HepG2 (cell line): Measurements from ENCODE around the gene LYRM4. TPM values are rescaled to one million over a fixed set of nuclear protein-coding genes. Genes with fewer than 3 reads are reported as not detected.

Source experiments
- ATAC-seq: fragments of 200-7000 bp; cut with Tn5 transposase; 3 replicates; pipeline ENCODE4 v1.9.1; 2020; ENCODE audit warnings: mild to moderate bottlenecking, moderate library complexity
- BruUV-seq: library from RNA; stranded (reverse); fragments of 400-500 nt; replicated peaks from 2 replicates; lab custom pipeline; 2021; lab: Mats Ljungman, UMichigan
- CTCF ChIA-PET: fragments of 300-600 bp; formaldehyde crosslinking; extraction: SDS; loops from one replicate; lab custom pipeline; 2021; ENCODE audit warnings: low total read pairs, inconsistent platforms, low intra/inter-chr PET ratio; lab: Yijun Ruan, JAX
- POLR2A ChIA-PET: fragments of 350-600 bp; sonication (Branson Sonifier 250); formaldehyde crosslinking; loops from one replicate; lab custom pipeline; 2020; ENCODE audit warnings: antibody characterized with exemption, inconsistent platforms; lab: Yijun Ruan, JAX
- DNase-seq: peaks from one replicate; pipeline ENCODE4 v3.0.0-alpha.2; 2015; ENCODE audit warnings: low spot score
- FAIRE-seq: peaks from 3 replicates; lab custom pipeline; 2011; peaks lifted over from hg19 to GRCh38; lab: Jason Lieb, UNC
- H2AFZ ChIP-seq: one replicate; pipeline ENCODE4 v1.6.1; 2011; ENCODE audit warnings: low read length, inconsistent platforms
- H3K27ac ChIP-seq: fragments of 300-600 bp; 3 replicates; pipeline ENCODE4 v1.8.0; 2011; ENCODE audit warnings: mixed run types, mild to moderate bottlenecking, mixed read lengths, low read length, inconsistent platforms; ENCODE audit not compliant: insufficient read depth; ENCODE audit errors: extremely low read length
- H3K27me3 ChIP-seq, 2 experiments: fragments of 200-600 bp in 1 of 2; 2 replicates in 1 of 2; 3 replicates in 1 of 2; pipeline versions ENCODE4 v1.6.0 to v1.8.0; 2011; ENCODE audit warnings: low read length in 2 of 2, mild to moderate bottlenecking in 2 of 2, moderate library complexity in 2 of 2, inconsistent platforms in 1 of 2; ENCODE audit not compliant: insufficient read depth in 2 of 2, control insufficient read depth in 1 of 2
- H3K36me3 ChIP-seq, 2 experiments: fragments of 200-600 bp in 1 of 2; replicated peaks in 1 of 2; 2 replicates in 1 of 2; 3 replicates in 1 of 2; pipeline versions ENCODE4 v1.5.1 to v1.8.0; 2011; ENCODE audit warnings: low read length in 2 of 2, inconsistent platforms in 1 of 2; ENCODE audit not compliant: insufficient read depth in 2 of 2, control insufficient read depth in 1 of 2
- H3K4me1 ChIP-seq: 2 replicates; pipeline ENCODE4 v1.5.1; 2012; ENCODE audit warnings: low read length, inconsistent platforms; ENCODE audit not compliant: insufficient read depth
- H3K4me2 ChIP-seq: 2 replicates; pipeline ENCODE4 v1.6.0; 2011; ENCODE audit warnings: low read depth, low read length, inconsistent platforms
- H3K4me3 ChIP-seq, 3 experiments: fragments of 200-600 bp in 1 of 3; sonication (generic), shearing (Covaris generic) in 1 of 3; replicated peaks in 1 of 3; 2 replicates each; pipeline ENCODE4 v1.5.1; 2011 to 2016; ENCODE audit warnings: low read length in 3 of 3, inconsistent platforms in 2 of 3, low read depth in 2 of 3, mild to moderate bottlenecking in 2 of 3, control low read depth in 1 of 3, mixed read lengths in 1 of 3; ENCODE audit not compliant: insufficient read depth in 1 of 3
- H3K79me2 ChIP-seq: one replicate; pipeline ENCODE4 v1.6.1; 2011; ENCODE audit warnings: low read length, inconsistent platforms; ENCODE audit not compliant: insufficient read depth
- H3K9ac ChIP-seq: 2 replicates; pipeline ENCODE4 v1.6.0; 2011; ENCODE audit warnings: mild to moderate bottlenecking, low read depth, low read length, inconsistent platforms; ENCODE audit not compliant: insufficient read depth
- H3K9me3 ChIP-seq: 2 replicates; pipeline ENCODE4 v1.5.1; 2012; ENCODE audit warnings: mild to moderate bottlenecking, low read length
- H4K20me1 ChIP-seq: 2 replicates; pipeline ENCODE4 v1.6.0; 2011; ENCODE audit warnings: inconsistent platforms, mild to moderate bottlenecking, low read length, moderate library complexity; ENCODE audit not compliant: insufficient read depth
- CEBPB ChIP-seq: IDR thresholded peaks from 2 replicates; pipeline ENCODE4 v1.6.1; 2011; ENCODE audit warnings: low read depth, low read length, improper control_type of control experiment, borderline replicate concordance
- KLF15 ChIP-seq: sonication (generic); formaldehyde crosslinking; IDR thresholded peaks from 2 replicates; pipeline ENCODE4 v1.8.1; 2023; ENCODE audit warnings: borderline replicate concordance, mild to moderate bottlenecking, inconsistent platforms, missing genetic modification reagents, mixed read lengths
- SIN3A ChIP-seq: IDR thresholded peaks from 2 replicates; pipeline ENCODE4 v1.6.1; 2011; ENCODE audit warnings: low read depth, mild to moderate bottlenecking, control low read depth, low read length, borderline replicate concordance
- UBTF ChIP-seq: sonication (generic); formaldehyde crosslinking; IDR thresholded peaks from 2 replicates; pipeline ENCODE4 v1.4.0; 2020; ENCODE audit warnings: mild to moderate bottlenecking, missing genetic modification reagents
- ZNF160 ChIP-seq: sonication (generic); formaldehyde crosslinking; IDR thresholded peaks from 2 replicates; pipeline ENCODE4 v1.8.0; 2022; ENCODE audit warnings: mild to moderate bottlenecking, inconsistent platforms, missing genetic modification reagents
- ZNF501 ChIP-seq: sonication (generic); formaldehyde crosslinking; IDR thresholded peaks from 2 replicates; pipeline ENCODE4 v1.5.1; 2020; ENCODE audit warnings: mild to moderate bottlenecking, moderate library complexity, missing genetic modification reagents
- ZNF557 ChIP-seq: sonication (generic); formaldehyde crosslinking; IDR thresholded peaks from 2 replicates; pipeline ENCODE4 v1.4.0; 2020; ENCODE audit warnings: missing genetic modification reagents
- ZNF780A ChIP-seq: sonication (generic); formaldehyde crosslinking; IDR thresholded peaks from 2 replicates; pipeline ENCODE4 v1.8.0; 2022; ENCODE audit warnings: mild to moderate bottlenecking, missing genetic modification reagents, moderate library complexity
- WGBS: methylation state at CpG from one replicate; pipeline ENCODE4 v1.1.6; 2017; ENCODE audit warnings: low lambda C conversion rate; 5-methylcytosine and 5-hydroxymethylcytosine counted together
- in situ Hi-C: cut with HindIII; loops from 2 replicates; pipeline ENCODE4 v1.10.0; 2017; ENCODE audit warnings: low pct_unique_long_range_greater_than_20kb; ENCODE audit not compliant: extremely low pct_ligation_motif_present
- intact Hi-C: fragments of 100-400 bp; cut with micrococcal nuclease; formaldehyde crosslinking; loops from one replicate; pipeline ENCODE4 v1.10.0; 2022; ENCODE audit not compliant: unreplicated experiment
- polyA plus RNA-seq, 8 experiments: library from polyadenylated mRNA; depleted of rRNA in 3 of 8; stranded (reverse) in 7 of 8; unstranded in 1 of 8; fragments of >200 nt; fragmentation: Illumina TruSeq in 4 of 8; extraction: Trizol in 4 of 8; gene quantifications; 2 replicates each; pipeline versions ENCODE4 v1.2.1 to v1.2.3, GENCODE V29; 2011 to 2016; ENCODE audit warnings: low read depth in 4 of 8, missing spikeins in 1 of 8, mixed read lengths in 1 of 8; ENCODE audit not compliant: insufficient read depth in 1 of 8
- total RNA-seq, 5 experiments: library from RNA; depleted of rRNA; stranded (reverse); fragments of >200 nt; fragmentation: Illumina TruSeq; extraction: Trizol; gene quantifications; 2 replicates each; pipeline ENCODE4 v1.2.3, GENCODE V29; 2016; ENCODE audit warnings: low read depth in 1 of 5
- TF ChIP-seq, protein P1 (sequence below): IDR thresholded peaks from 2 replicates; pipeline ENCODE4 v1.6.1; 2018; ENCODE audit warnings: missing genetic modification reagents
- TF ChIP-seq, protein P2 (sequence below): IDR thresholded peaks from 2 replicates; pipeline ENCODE4 v1.6.1; 2012; ENCODE audit warnings: low read length, improper control_type of control experiment

LYRM4 gene
- total and polyA plus RNA-seq, 2 of the 13 experiments (the other 11 are each of a cell fraction or from before 2014, with no cell fraction given) = 64.6 to 67.5 TPM

DNA sequence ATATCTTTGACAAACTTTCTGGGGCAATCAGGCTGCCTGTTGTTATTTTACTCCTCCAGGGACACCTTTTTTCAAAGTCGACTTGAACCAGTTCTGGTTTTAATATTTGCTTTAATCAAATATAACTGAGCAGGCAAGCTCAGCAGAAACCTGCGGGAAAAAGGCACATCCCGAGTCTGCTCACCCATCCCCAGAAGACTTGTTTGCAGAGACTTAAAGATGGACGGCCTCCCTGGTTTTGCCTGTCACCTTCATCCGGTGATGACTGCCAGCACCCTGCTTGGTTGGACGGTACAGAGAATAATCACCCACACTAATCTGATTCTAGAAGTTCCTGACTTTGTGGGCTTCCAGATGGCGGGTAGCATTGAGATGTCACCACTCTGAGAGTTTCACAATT, 138.8 kb downstream of the LYRM4 start:
- Histone ChIP-seq H4K20me1 (no peaks in the 10 kb centered on the region), H3K9me3 (no peaks in the 10 kb centered on the region), H3K36me3 (no peaks in the 10 kb centered on the region; a peak in 1 of 5 replicates), H3K4me2 (peak overlapping the region; percentile 29), H3K4me3 (no peak overlapping the region), H3K79me2 (no peaks in the 10 kb centered on the region), H3K27me3 (no peaks in the 10 kb centered on the region), H2AFZ (no peak overlapping the region), H3K9ac (no peak overlapping the region), H3K4me1 (peaks cover 69% of the 10 kb centered on the region), H3K27ac (peak overlapping the region; percentile 37)
- ATAC-seq (no peak), FAIRE-seq (no peak), DNase-seq (no peak)
- BruUV-seq = no TSS peak
- CTCF ChIA-PET = interaction anchor here (1.4 kb wide), 1 partner anchor 65 kb away, joined by 4 read pairs; no protein-coding TSS in a partner anchor
- TF ChIP-seq ZNF780A (no peak), UBTF (peak; percentile 10; the same call in 1 of the 2 replicates), CEBPB (0 out of 2 replicates have a peak, but pooled peaks have one; percentile 10), ZNF557 (CRISPR knock-in tag) (no peak), ZNF160 (no peak), SIN3A (no peak), ZNF501 (CRISPR knock-in tag) (peak; percentile 21; the same call in 1 of the 2 replicates), KLF15 (CRISPR knock-in tag) (no peak)
- TF ChIP-seq, protein P1, sequence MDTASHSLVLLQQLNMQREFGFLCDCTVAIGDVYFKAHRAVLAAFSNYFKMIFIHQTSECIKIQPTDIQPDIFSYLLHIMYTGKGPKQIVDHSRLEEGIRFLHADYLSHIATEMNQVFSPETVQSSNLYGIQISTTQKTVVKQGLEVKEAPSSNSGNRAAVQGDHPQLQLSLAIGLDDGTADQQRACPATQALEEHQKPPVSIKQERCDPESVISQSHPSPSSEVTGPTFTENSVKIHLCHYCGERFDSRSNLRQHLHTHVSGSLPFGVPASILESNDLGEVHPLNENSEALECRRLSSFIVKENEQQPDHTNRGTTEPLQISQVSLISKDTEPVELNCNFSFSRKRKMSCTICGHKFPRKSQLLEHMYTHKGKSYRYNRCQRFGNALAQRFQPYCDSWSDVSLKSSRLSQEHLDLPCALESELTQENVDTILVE (CRISPR knock-in tag) = no peak
- TF ChIP-seq, protein P2, sequence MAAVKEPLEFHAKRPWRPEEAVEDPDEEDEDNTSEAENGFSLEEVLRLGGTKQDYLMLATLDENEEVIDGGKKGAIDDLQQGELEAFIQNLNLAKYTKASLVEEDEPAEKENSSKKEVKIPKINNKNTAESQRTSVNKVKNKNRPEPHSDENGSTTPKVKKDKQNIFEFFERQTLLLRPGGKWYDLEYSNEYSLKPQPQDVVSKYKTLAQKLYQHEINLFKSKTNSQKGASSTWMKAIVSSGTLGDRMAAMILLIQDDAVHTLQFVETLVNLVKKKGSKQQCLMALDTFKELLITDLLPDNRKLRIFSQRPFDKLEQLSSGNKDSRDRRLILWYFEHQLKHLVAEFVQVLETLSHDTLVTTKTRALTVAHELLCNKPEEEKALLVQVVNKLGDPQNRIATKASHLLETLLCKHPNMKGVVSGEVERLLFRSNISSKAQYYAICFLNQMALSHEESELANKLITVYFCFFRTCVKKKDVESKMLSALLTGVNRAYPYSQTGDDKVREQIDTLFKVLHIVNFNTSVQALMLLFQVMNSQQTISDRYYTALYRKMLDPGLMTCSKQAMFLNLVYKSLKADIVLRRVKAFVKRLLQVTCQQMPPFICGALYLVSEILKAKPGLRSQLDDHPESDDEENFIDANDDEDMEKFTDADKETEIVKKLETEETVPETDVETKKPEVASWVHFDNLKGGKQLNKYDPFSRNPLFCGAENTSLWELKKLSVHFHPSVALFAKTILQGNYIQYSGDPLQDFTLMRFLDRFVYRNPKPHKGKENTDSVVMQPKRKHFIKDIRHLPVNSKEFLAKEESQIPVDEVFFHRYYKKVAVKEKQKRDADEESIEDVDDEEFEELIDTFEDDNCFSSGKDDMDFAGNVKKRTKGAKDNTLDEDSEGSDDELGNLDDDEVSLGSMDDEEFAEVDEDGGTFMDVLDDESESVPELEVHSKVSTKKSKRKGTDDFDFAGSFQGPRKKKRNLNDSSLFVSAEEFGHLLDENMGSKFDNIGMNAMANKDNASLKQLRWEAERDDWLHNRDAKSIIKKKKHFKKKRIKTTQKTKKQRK = no peak
- WGBS = 59% methylated on average over 7 of the region's 7 CpGs
- POLR2A ChIA-PET = interaction anchor here (0.6 kb wide), 1 partner anchor 50 kb away, joined by 3 read pairs; no protein-coding TSS in a partner anchor
- intact Hi-C loops (no loop called here), in situ Hi-C loops (no loop called here)
